Middle frontal gyrus (tissue), 1 donor: Measurements from ENCODE around the gene NOS1AP.

Experiments
- DNase-seq: peaks from one replicate; pipeline ENCODE4 v3.0.0-alpha.2; 2015; ENCODE audit warnings: low spot score; ENCODE audit errors: extremely low spot score

The NOS1AP gene

GRCh38 chr1:162136760-162137159 is 67.3 kb downstream of the NOS1AP start:
- DNase-seq = no peak

- no peak for DNase-seq
Observed at GRCh38 chr1:162137179-162137960, 67.9 kb downstream of the NOS1AP start.

- DNase-seq = no peak
Observed at GRCh38 chr1:162138112-162138511, 68.6 kb downstream of the NOS1AP start.

- DNase-seq = no peak
Observed at GRCh38 chr1:162138599-162139181, 69.2 kb downstream of the NOS1AP start.

- DNase-seq = no peak
Observed at GRCh38 chr1:162139211-162139610, 69.7 kb downstream of the NOS1AP start.

- DNase-seq = no peak
Observed at GRCh38 chr1:162141281-162142054, 72.0 kb downstream of the NOS1AP start.

- DNase-seq = no peak
Observed at GRCh38 chr1:162142968-162143367, 73.5 kb downstream of the NOS1AP start.

GRCh38 chr1:162144268-162144667 is 74.8 kb downstream of the NOS1AP start:
- no peak for DNase-seq

GRCh38 chr1:162144853-162145252 is 75.4 kb downstream of the NOS1AP start:
- no peak for DNase-seq

GRCh38 chr1:162145280-162145965 is 75.9 kb downstream of the NOS1AP start:
- DNase-seq = no peak

GRCh38 chr1:162145966-162146696 is 76.6 kb downstream of the NOS1AP start:
- DNase-seq = no peak

- DNase-seq = no peak
Observed at GRCh38 chr1:162147760-162148159, 78.3 kb downstream of the NOS1AP start.

- no peak for DNase-seq
Observed at GRCh38 chr1:162150112-162150511, 80.6 kb downstream of the NOS1AP start.

GRCh38 chr1:162151900-162152829 is 82.7 kb downstream of the NOS1AP start:
- DNase-seq = no peak

- DNase-seq = no peak
Observed at GRCh38 chr1:162153374-162153773, 83.9 kb downstream of the NOS1AP start.

GRCh38 chr1:162157469-162157868 is 88.0 kb downstream of the NOS1AP start:
- no peak for DNase-seq

- DNase-seq = no peak
Observed at GRCh38 chr1:162158624-162159271, 89.3 kb downstream of the NOS1AP start.

- DNase-seq = no peak
Observed at GRCh38 chr1:162159515-162159914, 90.0 kb downstream of the NOS1AP start.

GRCh38 chr1:162161916-162162550 is 92.5 kb downstream of the NOS1AP start:
- DNase-seq = no peak
